GM19455 (cell line): ENCODE measurements around the gene DHRS3.
"Not testable (repeated sequence)": the region's sequence is repeated elsewhere in the genome, so short reads cannot be mapped to it uniquely, and the experiment has no call there.

Experiments
- ATAC-seq: cut with Tn5 transposase; IDR thresholded peaks from one replicate; pipeline ENCODE4 v1.9.1; 2021; ENCODE audit not compliant: unreplicated experiment

DHRS3 gene

DNA sequence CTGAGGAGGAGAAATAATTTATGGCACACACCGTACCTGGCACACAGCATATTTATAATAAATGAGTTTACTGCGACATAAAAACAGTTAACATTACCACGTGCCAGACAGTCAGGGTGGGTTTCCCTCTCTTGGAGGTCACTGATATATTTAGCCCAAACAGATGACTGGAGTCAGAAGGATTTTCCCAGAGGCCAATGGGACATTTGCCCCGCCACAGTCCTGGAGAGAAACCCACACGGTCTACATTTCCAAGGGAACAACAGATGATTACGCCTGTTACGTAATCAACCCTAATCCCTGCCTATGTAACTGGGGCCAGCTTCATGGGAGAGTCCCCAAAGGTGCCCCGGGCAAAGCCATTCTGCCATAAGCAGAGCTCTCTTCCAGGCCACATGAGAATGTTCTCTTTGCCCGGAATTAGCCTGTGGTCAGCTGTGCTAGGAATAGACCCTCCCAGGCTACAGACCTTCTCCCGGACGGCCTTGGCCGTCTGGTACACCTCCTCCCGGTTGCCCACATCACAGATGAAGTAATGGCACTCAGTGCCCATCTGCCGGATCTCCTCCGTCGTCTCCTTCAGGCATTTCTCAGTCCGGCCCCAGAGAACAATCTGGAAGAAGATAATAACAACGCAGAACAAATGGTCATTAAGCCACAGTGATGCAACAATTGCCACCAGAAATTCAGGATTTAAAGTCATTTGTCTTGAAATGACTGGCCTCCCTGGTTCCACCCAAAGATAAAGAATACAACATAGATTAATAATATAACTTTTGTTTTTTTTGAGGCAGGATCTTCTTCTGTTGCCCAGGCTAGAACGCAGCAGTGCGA, 37.7 kb downstream of the DHRS3 start:
- ATAC-seq = no peak

DNA sequence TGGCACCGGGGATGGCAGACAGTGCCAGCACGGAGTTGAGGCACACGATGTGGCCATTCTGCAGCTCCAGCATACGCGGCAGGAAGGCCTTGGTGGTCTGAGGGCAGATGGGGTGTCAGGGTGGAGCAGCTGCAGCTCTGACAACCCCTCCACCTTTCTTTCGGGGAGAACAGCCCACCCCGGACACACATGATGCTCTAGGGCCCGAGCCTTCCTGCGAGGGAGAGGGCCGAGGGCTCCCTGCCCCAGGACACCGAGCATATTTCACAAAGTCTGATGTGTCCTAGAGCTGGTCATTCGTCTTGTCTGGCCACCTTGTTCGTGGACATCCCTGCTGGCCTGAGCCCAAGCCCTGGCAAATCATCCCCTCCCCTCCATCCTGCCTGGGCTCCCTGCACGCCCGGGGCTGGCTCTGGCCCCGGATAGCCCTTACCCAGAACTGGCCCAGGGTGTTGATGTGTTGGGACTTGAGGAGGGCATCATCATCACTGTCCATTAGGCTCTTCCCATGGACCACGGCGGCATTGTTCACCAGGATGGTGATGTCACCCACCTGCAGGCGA, 39.1 kb downstream of the DHRS3 start:
- ATAC-seq = no peak

DNA sequence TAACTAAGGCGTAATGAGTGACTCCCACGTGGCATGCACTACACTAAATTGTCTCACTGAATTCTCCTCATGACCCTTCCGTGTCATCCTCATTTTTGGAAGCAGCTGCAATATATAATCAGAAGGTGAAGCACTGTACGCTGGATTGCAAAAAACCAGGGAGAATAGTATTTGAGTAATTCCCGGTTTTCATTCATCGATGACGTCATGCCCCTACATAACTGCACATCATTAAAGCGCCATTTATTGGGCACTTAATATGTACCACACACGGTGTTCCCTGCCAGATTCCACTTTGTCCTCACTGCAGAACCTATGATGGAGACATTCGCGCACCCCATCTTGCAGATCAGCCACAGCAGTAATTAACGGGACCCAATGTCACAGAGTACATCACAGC, 41.0 kb downstream of the DHRS3 start:
- ATAC-seq = no peak

DNA sequence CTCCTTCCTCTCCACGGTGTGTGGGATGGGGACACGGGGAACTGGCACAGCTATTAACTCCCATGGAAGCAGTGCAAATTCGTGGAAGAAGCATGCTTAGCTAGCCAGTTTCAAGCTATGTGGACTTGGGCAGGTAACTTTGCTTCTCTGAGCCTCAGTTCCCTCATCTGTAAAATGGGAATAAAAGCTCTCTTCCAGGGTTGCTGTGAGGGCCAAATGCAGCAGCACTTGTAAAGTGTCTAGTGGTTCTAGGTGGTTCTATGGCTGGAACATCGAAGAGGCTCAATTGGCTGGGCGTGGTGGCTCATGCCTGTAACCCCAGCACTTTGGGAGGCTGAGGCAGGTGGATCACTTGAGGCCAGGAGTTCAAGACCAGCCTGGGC, 43.3 kb downstream of the DHRS3 start:
- no peak for ATAC-seq

DNA sequence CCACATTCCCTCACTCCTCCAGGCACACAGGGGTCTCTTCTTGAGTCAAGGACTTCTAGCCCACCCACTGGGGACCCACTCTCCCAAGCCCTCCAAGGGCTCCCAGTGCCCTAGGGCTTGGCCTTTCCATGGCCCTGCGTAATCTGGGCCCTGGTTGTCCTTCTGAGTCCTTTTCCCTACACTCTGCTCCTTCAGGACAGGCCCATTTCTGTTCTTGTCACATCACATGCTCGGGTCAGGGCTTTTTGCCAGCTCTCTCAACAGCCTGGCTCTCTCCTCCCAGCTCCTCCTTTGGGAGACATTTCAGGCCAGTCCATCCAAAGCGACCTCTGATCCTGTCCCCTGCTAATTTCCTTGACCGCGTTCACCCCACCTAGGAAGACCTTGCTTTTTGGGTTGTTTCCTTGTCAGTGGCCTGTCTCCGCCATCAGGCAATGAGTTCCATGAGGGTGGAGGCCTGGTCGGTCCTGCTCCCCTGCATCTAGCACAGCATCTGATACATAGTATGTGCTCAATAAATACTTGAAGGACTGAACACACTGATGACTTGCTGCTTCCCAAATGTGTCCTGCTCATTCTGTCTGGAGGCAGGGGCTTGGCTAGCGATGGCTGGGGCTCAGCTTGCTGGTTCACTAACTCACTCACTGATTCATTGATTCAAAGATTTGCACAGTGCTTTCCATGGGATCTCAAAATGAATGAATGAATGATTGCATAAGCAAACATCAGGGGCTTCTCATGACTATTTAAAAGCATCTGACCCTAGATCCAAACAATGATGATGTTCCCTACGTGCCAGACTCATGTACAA, 44.8 kb downstream of the DHRS3 start:
- no peak for ATAC-seq

DNA sequence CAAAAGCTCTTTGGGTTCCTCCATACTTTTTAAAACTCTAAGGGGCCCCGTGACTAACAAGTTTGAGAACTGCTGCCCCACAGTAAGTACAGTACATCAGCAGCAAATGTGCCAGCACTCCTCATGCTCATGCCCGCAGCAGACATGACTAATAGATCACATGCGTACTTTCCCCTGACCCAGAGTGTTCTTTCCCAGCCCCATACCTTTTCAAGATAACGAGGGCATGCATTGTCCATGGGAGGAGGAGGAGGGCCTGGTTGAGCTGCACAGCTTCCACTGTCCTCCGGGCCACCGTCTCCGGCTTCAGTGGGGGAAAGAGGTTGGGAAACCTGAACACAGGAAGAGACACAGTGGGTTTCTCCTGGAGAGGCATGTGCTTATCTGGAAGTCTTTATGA, 45.5 kb downstream of the DHRS3 start:
- ATAC-seq = no peak

DNA sequence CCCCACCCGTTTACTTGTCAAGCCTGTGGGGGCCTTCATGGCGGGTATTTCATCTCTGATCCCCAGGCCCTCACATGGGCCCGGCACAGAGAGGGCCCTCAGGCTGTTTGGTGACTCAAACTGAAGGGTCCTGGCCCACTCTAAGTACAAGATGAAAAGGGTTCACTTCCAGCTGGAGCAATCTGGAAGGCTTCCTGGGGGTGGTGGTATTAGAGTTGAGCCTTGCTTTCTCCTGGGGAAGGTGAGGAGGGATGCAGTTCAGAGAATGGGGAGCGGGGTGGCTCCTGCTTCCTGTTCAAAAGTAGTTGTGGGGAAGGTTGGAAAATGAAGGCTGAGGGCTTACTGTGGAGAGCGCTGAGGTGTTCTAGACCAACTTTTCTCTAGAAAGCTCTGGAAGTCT, 47.7 kb downstream of the DHRS3 start:
- ATAC-seq = no peak

DNA sequence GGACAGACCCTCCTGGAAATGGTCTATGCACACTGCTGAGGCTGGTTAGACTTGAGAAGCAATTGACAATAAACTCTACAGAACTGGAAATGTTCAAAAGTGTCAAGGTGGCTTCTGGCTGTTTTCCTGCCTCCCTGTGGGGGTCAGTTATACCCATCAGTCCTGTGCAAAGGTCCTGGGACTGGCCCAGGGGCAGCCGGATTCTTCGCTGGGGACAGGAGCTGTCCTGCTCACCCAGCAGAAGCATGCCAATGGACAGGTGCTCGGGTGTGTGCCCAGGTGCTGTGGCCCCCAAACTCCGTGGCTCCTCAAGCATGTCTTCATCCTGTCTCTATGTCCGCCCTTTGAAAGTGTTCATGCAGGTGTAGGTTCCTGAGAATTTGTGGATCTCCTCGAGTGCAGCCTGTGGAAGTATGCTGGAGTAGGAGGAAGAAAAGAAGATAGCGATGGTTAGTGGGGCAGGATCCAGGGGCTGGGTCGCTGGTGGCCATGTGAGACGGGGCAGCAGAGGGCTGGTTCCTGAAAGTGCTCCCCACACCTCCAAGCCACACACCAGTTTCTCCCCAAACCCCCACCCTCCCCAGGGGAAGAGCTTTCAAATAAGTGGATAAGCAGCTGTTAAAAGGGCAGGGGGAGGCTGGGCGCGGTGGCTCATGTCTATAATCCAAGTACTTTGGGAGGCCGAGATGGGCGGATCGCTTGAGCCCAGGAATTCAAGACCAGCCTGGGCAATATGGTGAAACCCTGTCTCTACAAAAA, 49.8 kb downstream of the DHRS3 start:
- ATAC-seq = no peak

DNA sequence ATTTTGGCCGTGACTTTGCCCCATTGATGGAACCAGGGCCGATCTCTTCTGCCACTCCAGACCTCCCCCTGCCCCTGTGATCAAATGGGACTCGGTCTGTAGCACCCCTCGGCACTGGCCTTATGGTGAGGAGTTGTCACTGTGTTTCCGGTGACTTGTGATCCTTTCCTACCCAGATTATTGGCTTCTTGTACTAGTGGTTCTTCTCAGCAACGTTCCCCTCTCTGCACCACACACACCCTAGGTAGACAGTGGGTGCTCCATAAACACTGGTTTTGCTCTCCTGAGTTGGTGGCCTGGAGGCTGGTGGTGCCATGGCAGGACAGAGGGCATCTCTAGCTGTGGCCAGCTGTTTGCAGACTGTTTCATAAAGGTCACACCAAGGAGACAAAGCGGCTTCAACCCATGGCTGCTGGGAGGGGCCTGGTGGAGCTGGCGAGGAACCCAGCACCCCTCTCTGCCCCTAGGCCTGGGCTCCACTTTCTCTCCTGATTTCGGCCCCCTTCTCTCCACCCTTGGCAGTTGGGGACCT, 50.7 kb downstream of the DHRS3 start:
- no peak for ATAC-seq

DNA sequence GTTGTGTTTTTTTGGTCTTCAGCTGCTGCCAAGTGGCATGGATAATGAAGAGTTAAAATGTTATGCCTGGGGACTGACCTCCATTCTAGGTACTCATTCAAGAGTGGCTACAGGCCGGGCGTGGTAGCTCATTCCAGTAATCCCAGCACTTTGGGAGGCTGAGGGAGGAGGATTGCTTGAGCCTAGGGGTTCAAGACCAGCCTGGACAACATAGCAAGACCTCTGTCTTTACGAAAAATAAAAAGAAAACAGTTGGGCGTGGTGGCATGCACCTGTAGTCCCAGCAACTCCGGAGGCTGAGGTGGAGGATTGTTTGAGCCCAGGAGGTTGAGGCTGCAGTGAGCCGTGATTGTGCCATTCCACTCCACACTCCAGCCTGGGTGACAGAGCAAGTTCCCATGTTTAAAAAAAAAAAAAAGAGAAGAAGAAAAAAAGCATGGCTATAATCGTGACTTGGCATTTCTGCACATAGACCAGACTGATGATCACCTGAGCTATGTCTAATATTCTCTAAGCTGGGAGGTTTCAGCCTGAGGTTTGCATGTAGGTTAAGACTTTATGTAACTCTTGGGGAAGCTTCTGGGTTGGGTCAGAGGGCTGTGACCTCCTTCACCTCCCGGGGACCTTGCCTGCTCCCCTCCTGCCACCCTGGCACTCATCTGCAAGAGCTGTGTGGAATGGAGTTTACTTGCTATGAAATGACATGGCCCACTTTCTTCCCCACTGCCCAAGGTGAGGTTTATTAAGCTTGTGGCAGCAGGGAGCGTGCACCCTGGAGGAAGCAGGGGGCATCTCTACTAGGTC, 51.3 kb downstream of the DHRS3 start:
- ATAC-seq = no peak

DNA sequence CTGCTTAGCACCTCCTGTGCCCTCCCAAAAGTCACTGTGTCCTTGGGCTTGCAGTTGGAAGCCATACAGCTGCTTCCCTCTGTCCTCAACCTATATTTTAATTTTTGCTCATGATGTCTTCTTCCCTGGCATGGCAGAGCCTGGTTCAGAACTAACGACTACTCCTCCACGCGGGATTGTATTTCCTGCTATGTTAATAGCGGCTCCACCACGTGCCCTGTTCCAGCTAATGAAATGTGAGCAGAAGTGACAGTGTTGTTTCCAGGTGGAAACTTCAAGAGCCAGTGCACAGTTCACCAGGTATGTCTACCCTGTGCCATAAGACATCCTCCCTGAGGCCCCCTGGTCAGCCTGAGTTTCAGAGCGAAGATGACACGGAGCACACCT, 52.1 kb downstream of the DHRS3 start:
- no peak for ATAC-seq

DNA sequence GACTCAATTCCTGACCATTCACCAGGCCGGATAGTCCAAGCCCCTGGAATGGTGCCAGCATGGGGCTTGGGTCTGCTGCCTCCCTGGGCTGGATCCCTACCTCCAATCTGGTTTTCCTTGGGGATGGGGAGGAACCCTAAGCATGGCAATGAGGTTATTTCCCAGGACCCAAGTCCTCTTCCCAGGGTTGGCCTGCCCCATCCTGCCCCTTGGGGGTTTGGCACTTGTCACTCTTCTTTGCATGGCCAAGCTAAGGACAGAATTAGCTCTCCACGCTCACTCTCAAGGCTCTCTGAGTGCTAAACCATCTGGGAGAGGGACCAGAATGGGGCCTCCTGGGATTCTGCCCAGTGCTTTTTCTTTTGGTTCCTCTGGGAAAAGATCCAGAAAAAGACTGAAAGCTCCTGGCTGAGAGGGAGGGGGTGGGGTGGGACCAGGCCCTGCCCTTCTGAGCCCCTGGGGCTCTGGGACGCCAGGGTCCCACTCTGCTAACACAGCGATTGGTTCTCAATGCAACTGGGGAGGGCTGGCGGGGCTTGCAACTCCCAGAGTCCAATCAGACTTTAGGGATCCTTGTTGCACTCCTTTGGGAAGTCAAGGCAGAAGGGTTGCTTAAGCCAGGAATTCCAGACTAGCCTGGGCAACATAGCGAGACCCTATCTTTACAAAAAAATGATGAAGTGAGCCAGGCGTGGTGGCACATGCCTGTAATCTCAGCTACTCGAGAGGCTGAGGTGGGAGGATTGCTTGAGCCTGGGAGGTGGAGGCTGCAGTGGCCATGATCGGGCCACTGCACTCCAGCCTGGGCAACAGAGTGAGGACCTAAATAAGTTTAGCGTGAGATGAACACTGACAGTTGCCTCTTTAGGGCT, 52.7 kb downstream of the DHRS3 start:
- ATAC-seq = no peak

DNA sequence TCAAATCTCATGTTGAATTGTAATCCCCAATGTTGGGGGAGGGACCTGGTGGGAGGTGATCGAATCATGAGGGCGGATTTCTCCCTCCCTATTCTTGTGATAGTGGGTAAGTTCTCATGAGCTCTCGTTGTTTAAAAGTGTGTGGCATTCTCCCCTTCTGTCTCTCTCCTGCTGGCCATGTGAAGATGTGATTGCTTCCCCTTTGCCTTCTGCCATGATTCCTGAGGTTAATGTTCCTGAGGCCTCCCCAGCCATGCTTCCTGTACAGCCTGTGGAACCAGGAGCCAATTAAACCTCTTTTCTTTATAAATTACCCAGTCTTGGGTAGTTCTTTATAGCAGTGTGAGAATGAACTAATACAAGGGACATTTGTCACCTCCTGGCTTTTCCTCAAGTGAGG, 53.8 kb downstream of the DHRS3 start:
- not testable (repeated sequence) for ATAC-seq

DNA sequence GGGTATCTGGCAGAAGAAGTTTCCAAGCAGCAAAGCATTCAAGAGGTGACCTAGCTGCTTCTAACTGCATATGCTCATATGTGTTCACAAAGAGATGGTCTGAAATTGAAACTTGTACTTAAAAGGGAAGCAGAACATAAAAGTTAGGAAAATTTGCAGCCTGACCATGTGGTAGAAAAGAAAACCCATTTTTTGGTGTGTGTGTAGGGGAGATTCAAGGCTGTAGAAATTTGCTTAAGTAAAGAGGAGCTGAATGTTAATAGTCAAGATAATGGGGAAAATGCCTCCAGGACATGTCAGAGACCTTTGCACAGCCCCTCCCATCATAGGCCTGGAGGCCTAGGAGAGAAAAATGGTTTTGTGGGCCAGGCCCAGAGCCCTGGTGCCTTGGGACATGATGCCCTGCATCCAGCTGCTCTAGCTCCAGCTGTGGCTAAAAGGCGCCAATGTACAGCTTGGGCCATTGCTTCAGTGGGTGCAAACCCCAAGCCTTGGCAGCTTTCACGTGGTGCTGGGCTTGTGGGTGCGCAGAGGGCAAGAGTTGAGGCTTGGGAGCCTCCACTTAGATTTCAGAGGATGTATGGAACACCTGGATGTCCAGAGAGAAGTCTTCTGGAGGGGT, 54.9 kb downstream of the DHRS3 start:
- ATAC-seq = no peak

DNA sequence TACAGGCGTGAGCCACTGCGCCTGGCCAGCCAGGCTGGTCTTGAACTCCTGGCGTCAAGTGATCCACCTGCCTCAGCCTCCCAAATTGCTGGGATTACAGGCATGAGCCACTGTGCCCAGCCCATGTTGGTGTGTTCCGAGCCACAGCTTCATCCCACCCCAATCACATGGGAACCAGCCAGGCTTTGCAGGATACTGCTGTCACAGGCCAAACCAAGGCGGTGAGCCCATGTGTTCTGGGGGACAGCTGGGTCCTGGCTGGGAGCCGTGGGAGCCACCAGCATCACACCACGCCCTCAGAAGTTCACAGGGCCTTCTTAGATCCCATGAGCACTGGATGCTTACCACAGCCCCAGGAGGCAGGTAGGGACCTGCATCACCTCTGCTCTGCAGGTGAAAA, 56.9 kb downstream of the DHRS3 start:
- no peak for ATAC-seq

DNA sequence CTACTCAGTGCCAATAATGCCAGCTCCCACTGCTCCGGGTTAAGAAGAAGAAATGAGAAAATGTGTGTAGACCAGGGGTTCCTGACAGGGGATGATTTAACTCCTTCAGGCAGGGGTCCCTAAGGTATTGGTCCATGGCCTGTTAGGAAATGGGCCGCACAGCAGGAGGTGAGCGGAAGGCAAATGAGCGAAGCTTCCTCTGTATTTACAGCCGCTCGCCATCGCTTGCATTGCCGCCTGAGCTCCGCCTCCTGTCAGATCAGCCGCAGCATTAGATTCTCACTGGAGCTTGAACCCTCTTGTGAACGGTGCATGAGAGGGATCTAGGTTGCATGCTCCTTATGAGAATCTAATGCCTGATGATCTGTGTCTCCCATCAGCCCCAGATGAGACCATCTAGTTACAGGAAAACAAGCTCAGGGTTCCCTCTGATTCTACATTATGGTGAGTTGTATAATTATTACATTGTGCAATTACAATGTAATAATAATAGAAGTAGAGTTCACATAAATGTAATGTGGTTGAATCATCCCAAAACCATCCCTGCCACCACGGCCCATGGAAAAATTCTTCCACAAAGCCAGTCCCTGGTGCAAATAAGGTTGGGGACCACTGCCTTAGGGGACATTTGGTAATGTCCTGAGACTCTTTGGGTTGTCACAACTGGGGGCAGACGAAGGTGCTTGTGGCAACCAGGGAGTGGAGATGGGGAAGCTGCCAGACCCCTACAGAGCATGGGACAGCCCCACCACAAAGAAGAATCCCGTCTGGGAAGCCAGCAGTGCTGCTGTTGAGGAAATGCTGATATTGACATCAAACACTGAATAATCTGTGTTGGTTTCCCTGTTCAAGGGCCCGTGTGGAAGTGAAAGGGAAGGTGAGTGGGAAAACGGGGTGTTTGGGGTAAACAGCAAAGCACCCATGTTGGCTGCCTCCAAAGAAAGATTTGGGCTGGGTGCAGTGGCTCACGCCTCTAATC, 60.8 kb downstream of the DHRS3 start:
- no peak for ATAC-seq

DNA sequence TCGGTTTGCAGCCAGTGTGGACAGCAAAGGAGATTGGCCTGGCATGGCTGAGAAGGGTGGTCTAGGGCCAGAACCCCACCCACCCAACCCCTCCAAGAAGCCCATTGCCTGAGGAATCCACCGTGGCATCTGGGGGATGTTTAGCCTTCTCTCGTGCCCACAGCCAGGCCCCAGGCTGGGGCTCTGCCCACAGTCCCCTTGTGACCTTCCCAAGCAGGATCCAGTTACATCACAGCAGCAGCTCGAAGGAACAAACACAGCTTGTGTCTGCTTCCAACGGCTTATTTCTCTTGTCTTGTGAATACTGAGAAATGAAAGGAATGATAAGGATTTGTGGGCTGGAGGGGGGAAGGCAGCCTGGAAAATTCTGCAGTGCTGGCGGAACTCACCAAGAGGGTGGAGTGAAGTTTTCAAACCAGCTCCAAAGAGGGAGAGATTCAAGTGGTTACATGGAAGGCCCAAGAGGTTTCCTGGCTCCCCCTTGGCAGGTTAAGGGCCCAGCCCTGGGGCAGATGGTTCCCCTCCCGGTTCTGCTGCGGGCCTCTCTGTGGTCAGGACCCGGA, 61.6 kb downstream of the DHRS3 start:
- ATAC-seq = no peak
